HepG2 (cell line): ENCODE data around the gene HDLBP. TPM values are rescaled to one million over a fixed set of nuclear protein-coding genes. Genes with fewer than 3 reads are reported as not detected.

Experiments
- EEA1 ChIP-seq: sonication (generic); formaldehyde crosslinking; IDR thresholded peaks from 2 replicates; pipeline ENCODE4 v1.5.1; 2020; ENCODE audit warnings: mild to moderate bottlenecking, missing genetic modification reagents, borderline replicate concordance
- FOXO4 ChIP-seq: sonication (generic); formaldehyde crosslinking; conservative IDR thresholded peaks from 2 replicates; pipeline ENCODE4 v1.8.1; 2023; ENCODE audit warnings: missing genetic modification reagents
- GMEB1 ChIP-seq: sonication (generic); formaldehyde crosslinking; IDR thresholded peaks from 2 replicates; pipeline ENCODE4 v1.5.1; 2020; ENCODE audit warnings: missing genetic modification reagents, mild to moderate bottlenecking, borderline replicate concordance
- KDM5B ChIP-seq: sonication (generic); formaldehyde crosslinking; IDR thresholded peaks from 2 replicates; pipeline ENCODE4 v1.4.0; 2020; ENCODE audit warnings: missing genetic modification reagents, mild to moderate bottlenecking, borderline replicate concordance
- KLF15 ChIP-seq: sonication (generic); formaldehyde crosslinking; IDR thresholded peaks from 2 replicates; pipeline ENCODE4 v1.8.1; 2023; ENCODE audit warnings: borderline replicate concordance, mild to moderate bottlenecking, inconsistent platforms, missing genetic modification reagents, mixed read lengths
- MAF1 ChIP-seq: sonication (generic); formaldehyde crosslinking; IDR thresholded peaks from 2 replicates; pipeline ENCODE4 v1.5.0; 2020; ENCODE audit warnings: missing genetic modification reagents, borderline replicate concordance
- MIXL1 ChIP-seq: IDR thresholded peaks from 2 replicates; pipeline ENCODE4 v1.6.1; 2016
- NONO ChIP-seq, 2 experiments: fragments of 450-650 bp in 1 of 2; sonication (generic) in 1 of 2; formaldehyde crosslinking in 1 of 2; IDR thresholded peaks in 1 of 2; conservative IDR thresholded peaks in 1 of 2; 2 replicates each; pipeline versions ENCODE4 v1.6.1 to v1.8.0; 2017 to 2022; ENCODE audit warnings: mild to moderate bottlenecking in 1 of 2, missing genetic modification reagents in 1 of 2, moderate library complexity in 1 of 2
- PITX1 ChIP-seq: sonication (generic); formaldehyde crosslinking; IDR thresholded peaks from 2 replicates; pipeline ENCODE4 v1.5.1; 2020; ENCODE audit warnings: mild to moderate bottlenecking, missing genetic modification reagents
- REL ChIP-seq: sonication (generic); formaldehyde crosslinking; conservative IDR thresholded peaks from 2 replicates; pipeline ENCODE4 v1.8.0; 2022; ENCODE audit warnings: mild to moderate bottlenecking, missing genetic modification reagents, moderate library complexity
- ZBTB14 ChIP-seq: sonication (generic); formaldehyde crosslinking; IDR thresholded peaks from 2 replicates; pipeline ENCODE4 v1.4.0; 2020; ENCODE audit warnings: missing genetic modification reagents
- ZBTB20 ChIP-seq: sonication (generic); formaldehyde crosslinking; IDR thresholded peaks from 2 replicates; pipeline ENCODE4 v1.8.1; 2023; ENCODE audit warnings: missing genetic modification reagents, low read depth, mild to moderate bottlenecking, borderline replicate concordance
- ZNF333 ChIP-seq: sonication (generic); formaldehyde crosslinking; IDR thresholded peaks from 2 replicates; pipeline ENCODE4 v1.4.0; 2020; ENCODE audit warnings: mild to moderate bottlenecking, missing genetic modification reagents, borderline replicate concordance
- ZNF335 ChIP-seq: sonication (generic); formaldehyde crosslinking; IDR thresholded peaks from 2 replicates; pipeline ENCODE4 v1.4.0; 2020; ENCODE audit warnings: missing genetic modification reagents
- ZNF552 ChIP-seq: sonication (generic); formaldehyde crosslinking; IDR thresholded peaks from 2 replicates; pipeline ENCODE4 v1.9.0; 2022; ENCODE audit warnings: missing genetic modification reagents, mild to moderate bottlenecking, borderline replicate concordance
- ZNF678 ChIP-seq: sonication (generic); formaldehyde crosslinking; IDR thresholded peaks from 2 replicates; pipeline ENCODE4 v1.4.0; 2020; ENCODE audit warnings: mild to moderate bottlenecking, missing genetic modification reagents
- ZNF713 ChIP-seq: sonication (generic); formaldehyde crosslinking; IDR thresholded peaks from 2 replicates; pipeline ENCODE4 v1.4.0; 2020; ENCODE audit warnings: mild to moderate bottlenecking, missing genetic modification reagents
- ZNF761 ChIP-seq: sonication (generic); formaldehyde crosslinking; conservative IDR thresholded peaks from 2 replicates; pipeline ENCODE4 v1.4.0; 2020; ENCODE audit warnings: mild to moderate bottlenecking, missing genetic modification reagents
- ZSCAN31 ChIP-seq: sonication (generic); formaldehyde crosslinking; IDR thresholded peaks from 2 replicates; pipeline ENCODE4 v1.5.0; 2020; ENCODE audit warnings: low read depth, mild to moderate bottlenecking, missing genetic modification reagents
- polyA plus RNA-seq, 8 experiments: library from polyadenylated mRNA; depleted of rRNA in 3 of 8; stranded (reverse) in 7 of 8; unstranded in 1 of 8; fragments of >200 nt; fragmentation: Illumina TruSeq in 4 of 8; extraction: Trizol in 4 of 8; gene quantifications; 2 replicates each; pipeline versions ENCODE4 v1.2.1 to v1.2.3, GENCODE V29; 2011 to 2016; ENCODE audit warnings: low read depth in 4 of 8, missing spikeins in 1 of 8, mixed read lengths in 1 of 8; ENCODE audit not compliant: insufficient read depth in 1 of 8
- total RNA-seq, 5 experiments: library from RNA; depleted of rRNA; stranded (reverse); fragments of >200 nt; fragmentation: Illumina TruSeq; extraction: Trizol; gene quantifications; 2 replicates each; pipeline ENCODE4 v1.2.3, GENCODE V29; 2016; ENCODE audit warnings: low read depth in 1 of 5
- TF ChIP-seq, protein P1 (sequence below): sonication (generic); formaldehyde crosslinking; IDR thresholded peaks from 2 replicates; pipeline ENCODE4 v1.4.0; 2020; ENCODE audit warnings: missing genetic modification reagents
- TF ChIP-seq, protein P2 (sequence below): conservative IDR thresholded peaks from 2 replicates; pipeline ENCODE4 v1.6.1; 2018; ENCODE audit warnings: missing genetic modification reagents

Gene HDLBP
- total and polyA plus RNA-seq, 2 of the 13 experiments (the other 11 are each of a cell fraction or from before 2014, with no cell fraction given): 464 to 707 TPM

- TF ChIP-seq, protein P1, sequence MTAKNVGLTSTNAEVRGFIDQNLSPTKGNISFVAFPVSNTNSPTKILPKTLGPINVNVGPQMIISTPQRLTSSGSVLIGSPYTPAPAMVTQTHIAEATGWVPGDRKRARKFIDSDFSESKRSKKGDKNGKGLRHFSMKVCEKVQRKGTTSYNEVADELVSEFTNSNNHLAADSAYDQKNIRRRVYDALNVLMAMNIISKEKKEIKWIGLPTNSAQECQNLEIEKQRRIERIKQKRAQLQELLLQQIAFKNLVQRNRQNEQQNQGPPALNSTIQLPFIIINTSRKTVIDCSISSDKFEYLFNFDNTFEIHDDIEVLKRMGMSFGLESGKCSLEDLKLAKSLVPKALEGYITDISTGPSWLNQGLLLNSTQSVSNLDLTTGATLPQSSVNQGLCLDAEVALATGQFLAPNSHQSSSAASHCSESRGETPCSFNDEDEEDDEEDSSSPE (CRISPR knock-in tag): peak; percentile 86
- TF ChIP-seq ZNF678 (CRISPR knock-in tag) (peak; percentile 60; the same call in 1 of the 2 replicates), ZNF552 (peak; percentile 97), NONO (IDR thresholded peaks at IDR 0.05) (no peak), NONO (CRISPR knock-in tag; conservative IDR thresholded peaks at IDR 0.05) (peak; percentile 94), ZSCAN31 (0 out of 2 replicates have a peak, but pooled peaks have one; percentile 58), EEA1 (CRISPR knock-in tag) (peak; percentile 97), PITX1 (CRISPR knock-in tag) (peak; percentile 71), REL (CRISPR knock-in tag) (peak; percentile 89), ZBTB14 (peak; percentile 89), ZNF713 (CRISPR knock-in tag) (0 out of 2 replicates have a peak, but pooled peaks have one; percentile 47), MIXL1 (no peak; the same call in 1 of the 2 replicates), ZNF761 (CRISPR knock-in tag) (peak; percentile 68; the same call in 1 of the 2 replicates), FOXO4 (CRISPR knock-in tag) (no peak), MAF1 (CRISPR knock-in tag) (peak; percentile 91; the same call in 1 of the 2 replicates), ZNF335 (CRISPR knock-in tag) (peak; percentile 70; the same call in 1 of the 2 replicates), KLF15 (CRISPR knock-in tag) (peak; percentile 90), ZBTB20 (CRISPR knock-in tag) (peak; percentile 26; the same call in 1 of the 2 replicates), ZNF333 (peak; percentile 78; the same call in 1 of the 2 replicates), KDM5B (CRISPR knock-in tag) (peak; percentile 97), GMEB1 (peak; percentile 59; the same call in 1 of the 2 replicates)
- TF ChIP-seq, protein P2, sequence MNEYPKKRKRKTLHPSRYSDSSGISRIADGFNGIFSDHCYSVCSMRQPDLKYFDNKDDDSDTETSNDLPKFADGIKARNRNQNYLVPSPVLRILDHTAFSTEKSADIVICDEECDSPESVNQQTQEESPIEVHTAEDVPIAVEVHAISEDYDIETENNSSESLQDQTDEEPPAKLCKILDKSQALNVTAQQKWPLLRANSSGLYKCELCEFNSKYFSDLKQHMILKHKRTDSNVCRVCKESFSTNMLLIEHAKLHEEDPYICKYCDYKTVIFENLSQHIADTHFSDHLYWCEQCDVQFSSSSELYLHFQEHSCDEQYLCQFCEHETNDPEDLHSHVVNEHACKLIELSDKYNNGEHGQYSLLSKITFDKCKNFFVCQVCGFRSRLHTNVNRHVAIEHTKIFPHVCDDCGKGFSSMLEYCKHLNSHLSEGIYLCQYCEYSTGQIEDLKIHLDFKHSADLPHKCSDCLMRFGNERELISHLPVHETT: peak; percentile 50; the same call in 1 of the 2 replicates
Observed at GRCh38 chr2:241217320-241218031, 98.0 kb downstream of the HDLBP start (continued).
